ENCODE measurements around the gene TAOK3. TPM values are rescaled to one million over a fixed set of nuclear protein-coding genes. Genes with fewer than 3 reads are reported as not detected.
"Not testable (repeated sequence)": the region's sequence is repeated elsewhere in the genome, so short reads cannot be mapped to it uniquely, and the experiment has no call there.

TAOK3 gene
- polyA plus RNA-seq, 3 donors from 2014 or later: 62.1 to 162 (median 75.4) TPM

DNA sequence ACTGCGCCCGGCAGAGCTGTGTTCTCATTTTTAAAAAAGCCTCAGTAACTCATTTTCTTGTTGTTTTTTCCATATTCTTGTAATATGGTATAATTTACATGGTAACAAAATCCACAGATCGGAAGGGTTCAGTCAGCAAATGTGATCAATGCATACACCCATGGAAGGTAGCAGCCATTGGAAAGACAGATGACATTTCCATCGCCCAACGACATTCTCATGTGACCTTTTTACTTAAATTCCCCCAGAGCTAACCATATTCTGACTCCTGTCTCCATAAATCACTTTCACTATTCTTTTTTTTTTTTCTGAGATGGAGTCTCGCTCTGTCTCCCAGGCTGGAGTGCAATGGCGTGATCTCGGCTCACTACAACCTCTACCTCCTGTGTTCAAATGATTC, 231.9 kb downstream of the TAOK3 start:
- Mint-ChIP-seq H3K27me3 (ENCODE audit: low read depth in 3 of 3) (peaks cover 2 to 10% (median 5%) of the 10 kb centered on the region in 3 donors), H3K4me1 (peaks cover 10 to 17% of the 10 kb centered on the region in 2 donors), H3K36me3 (peaks cover 10 to 28% (median 18%) of the 10 kb centered on the region in 3 donors), H3K27ac (no peak overlapping the region), H3K4me3 (no peak overlapping the region), H3K9me3 (no peaks in the 10 kb centered on the region)
- DNase-seq: no peak

- peak overlapping the region in 4 of 6 donors; percentile 31 to 80 (median 53) for H3K27ac Mint-ChIP-seq
- peaks cover 2 to 17% (median 14%) of the 10 kb centered on the region in 3 donors for H3K36me3 Mint-ChIP-seq
- H3K27me3 Mint-ChIP-seq (ENCODE audit: low read depth in 3 of 3): peaks cover 0 to 6% (median 5%) of the 10 kb centered on the region in 3 donors
- H3K4me3 Mint-ChIP-seq: peak overlapping the region; percentile 81 to 97 (median 91)
- H3K4me1 Mint-ChIP-seq: peaks cover 18 to 28% of the 10 kb centered on the region in 2 donors
- no peak for DNase-seq
- no peaks in the 10 kb centered on the region for H3K9me3 Mint-ChIP-seq
Observed at GRCh38 chr12:118137148-118137678, 235.5 kb downstream of the TAOK3 start.

DNA sequence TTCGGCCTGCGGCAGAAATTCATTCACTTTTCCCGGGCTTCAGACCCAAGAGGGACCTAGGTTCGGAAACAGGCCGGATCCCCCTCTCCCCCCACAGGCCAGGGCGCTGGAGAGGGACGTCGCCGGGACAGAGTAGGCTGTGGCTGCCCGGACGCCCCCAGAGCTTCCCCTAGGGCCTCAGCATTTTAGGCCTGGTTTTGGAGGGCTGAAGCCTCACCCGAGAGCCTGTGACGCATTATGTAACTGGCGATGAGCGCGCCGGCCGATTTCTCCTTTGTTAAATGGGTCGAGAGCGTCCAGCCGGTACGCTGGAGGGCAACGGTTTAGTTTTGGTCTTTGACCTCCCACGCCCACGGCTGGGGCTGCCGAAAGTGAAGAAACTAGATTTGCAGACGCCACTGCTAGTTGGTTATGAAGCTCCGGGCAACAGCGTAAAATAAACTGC, 236.1 kb downstream of the TAOK3 start:
- H3K4me1 Mint-ChIP-seq: peaks cover 18 to 28% of the 10 kb centered on the region in 2 donors
- H3K27me3 Mint-ChIP-seq (ENCODE audit: low read depth in 3 of 3): peaks cover 0 to 6% (median 5%) of the 10 kb centered on the region in 3 donors
- peaks cover 0 to 14% (median 11%) of the 10 kb centered on the region in 3 donors for H3K36me3 Mint-ChIP-seq
- peak overlapping the region; percentile 81 to 97 (median 91) for H3K4me3 Mint-ChIP-seq
- DNase-seq: peak; percentile 9 to 25 (median 16)
- no peaks in the 10 kb centered on the region for H3K9me3 Mint-ChIP-seq
- H3K27ac Mint-ChIP-seq: peak overlapping the region in 4 of 6 donors; percentile 38 to 80 (median 68)

DNA sequence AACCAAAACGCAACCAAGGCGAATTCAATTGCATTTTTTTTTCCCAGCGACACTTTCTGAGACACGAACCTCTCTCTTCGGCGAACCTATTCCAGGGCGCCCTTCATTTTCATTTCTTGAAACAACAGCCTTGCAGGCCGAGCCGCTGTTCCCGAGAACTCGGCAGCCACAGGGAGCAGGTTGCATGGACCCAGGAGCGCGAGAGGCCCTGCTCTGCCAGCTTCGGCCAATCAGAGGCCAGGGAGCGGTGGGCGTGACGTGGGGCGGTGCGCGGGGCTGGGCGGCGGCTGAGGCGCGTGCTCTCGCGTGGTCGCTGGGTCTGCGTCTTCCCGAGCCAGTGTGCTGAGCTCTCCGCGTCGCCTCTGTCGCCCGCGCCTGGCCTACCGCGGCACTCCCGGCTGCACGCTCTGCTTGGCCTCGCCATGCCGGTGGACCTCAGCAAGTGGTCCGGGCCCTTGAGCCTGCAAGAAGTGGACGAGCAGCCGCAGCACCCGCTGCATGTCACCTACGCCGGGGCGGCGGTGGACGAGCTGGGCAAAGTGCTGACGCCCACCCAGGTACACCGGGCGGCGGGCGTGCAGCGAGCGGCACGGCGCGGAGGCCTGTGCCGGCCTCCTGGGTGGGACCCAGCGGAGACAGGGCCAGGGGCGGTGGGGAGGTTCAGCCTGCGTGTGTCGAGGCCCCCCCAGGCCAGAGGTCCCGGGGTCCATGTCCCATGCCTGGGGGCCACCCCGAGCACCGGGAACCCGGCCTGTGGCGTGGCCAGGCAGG, 236.7 kb downstream of the TAOK3 start, which contains the start of gene PEBP1:
Gene PEBP1, plus strand, starts transcription at position 337 of the 771 bp plus-strand sequence. Its CDS starts 86 bp downstream, at position 423.
- peak within 1 kb of the TSS; percentile 91 to 99 (median 97) for H3K4me3 Mint-ChIP-seq
- H3K9me3 Mint-ChIP-seq: no peaks in the 10 kb centered on the region
- peaks cover 0 to 11% (median 11%) of the 10 kb centered on the region in 3 donors for H3K36me3 Mint-ChIP-seq
- DNase-seq: peak; percentile 86 to 88 (median 88)
- H3K4me1 Mint-ChIP-seq: peaks cover 18 to 28% of the 10 kb centered on the region in 2 donors
- peaks cover 0 to 6% (median 5%) of the 10 kb centered on the region in 3 donors for H3K27me3 Mint-ChIP-seq (ENCODE audit: low read depth in 3 of 3)
- peak within 1 kb of the TSS; percentile 71 to 83 (median 80) for H3K27ac Mint-ChIP-seq

- H3K4me1 Mint-ChIP-seq; H3K27ac Mint-ChIP-seq; H3K27me3 Mint-ChIP-seq (ENCODE audit: low read depth in 3 of 3); H3K4me3 Mint-ChIP-seq; H3K9me3 Mint-ChIP-seq; DNase-seq; H3K36me3 Mint-ChIP-seq: not testable (repeated sequence)
Observed at GRCh38 chr12:118129436-118129835, 243.3 kb downstream of the TAOK3 start.

GRCh38 chr12:118127867-118128266, 244.8 kb downstream of the TAOK3 start:
- Mint-ChIP-seq H3K9me3 (no peaks in the 10 kb centered on the region), H3K27me3 (ENCODE audit: low read depth in 3 of 3) (peaks cover 0 to 1% (median 0%) of the 10 kb centered on the region in 3 donors), H3K4me1 (no peaks in the 10 kb centered on the region), H3K4me3 (no peak overlapping the region), H3K27ac (no peak overlapping the region), H3K36me3 (no peaks in the 10 kb centered on the region)
- DNase-seq: no peak

DNA sequence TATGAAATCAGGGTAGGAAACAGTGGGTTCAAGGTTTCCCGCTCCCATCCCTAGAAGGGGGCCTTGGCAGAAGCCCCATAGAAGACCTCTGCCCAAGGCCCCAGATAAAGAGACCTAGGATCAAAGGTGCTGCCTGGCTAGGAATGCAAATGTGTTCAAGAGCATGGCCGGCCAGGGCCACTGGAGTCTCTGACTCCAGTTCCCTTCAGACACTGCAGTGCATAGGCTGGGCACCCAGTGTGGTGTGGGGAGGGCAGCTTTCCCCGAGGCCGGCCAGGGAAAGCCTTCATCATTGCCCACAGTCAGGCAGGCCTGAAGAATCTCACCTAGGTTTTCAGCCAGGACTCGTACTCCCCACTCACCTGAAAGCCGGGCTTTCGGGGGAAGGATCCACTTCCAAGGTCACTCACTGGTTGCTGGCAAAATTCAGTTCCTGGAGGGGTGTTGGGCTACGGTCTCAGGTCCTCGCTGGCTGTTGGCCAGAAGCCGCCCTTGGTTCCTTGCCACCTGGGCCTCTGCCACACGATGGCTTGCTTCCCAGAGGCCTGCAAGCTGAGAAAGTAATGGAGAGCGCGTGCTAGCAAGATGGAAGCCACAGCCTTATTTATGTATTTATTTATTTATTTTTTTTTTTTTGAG, 246.5 kb downstream of the TAOK3 start:
- Mint-ChIP-seq H3K9me3 (no peaks in the 10 kb centered on the region), H3K4me1 (no peaks in the 10 kb centered on the region), H3K27me3 (ENCODE audit: low read depth in 3 of 3) (peaks cover 0 to 1% (median 0%) of the 10 kb centered on the region in 3 donors), H3K36me3 (no peaks in the 10 kb centered on the region), H3K4me3 (no peak overlapping the region), H3K27ac (no peak overlapping the region)
- DNase-seq: no peak

- H3K4me3 Mint-ChIP-seq: no peak overlapping the region
- H3K27ac Mint-ChIP-seq: no peak overlapping the region
- H3K36me3 Mint-ChIP-seq: no peaks in the 10 kb centered on the region
- DNase-seq: no peak
- peaks cover 0 to 1% (median 0%) of the 10 kb centered on the region in 3 donors for H3K27me3 Mint-ChIP-seq (ENCODE audit: low read depth in 3 of 3)
- H3K9me3 Mint-ChIP-seq: no peaks in the 10 kb centered on the region
- peaks cover 3 to 4% of the 10 kb centered on the region in 2 donors for H3K4me1 Mint-ChIP-seq
Observed at GRCh38 chr12:118125743-118126118, 247.0 kb downstream of the TAOK3 start.

DNA sequence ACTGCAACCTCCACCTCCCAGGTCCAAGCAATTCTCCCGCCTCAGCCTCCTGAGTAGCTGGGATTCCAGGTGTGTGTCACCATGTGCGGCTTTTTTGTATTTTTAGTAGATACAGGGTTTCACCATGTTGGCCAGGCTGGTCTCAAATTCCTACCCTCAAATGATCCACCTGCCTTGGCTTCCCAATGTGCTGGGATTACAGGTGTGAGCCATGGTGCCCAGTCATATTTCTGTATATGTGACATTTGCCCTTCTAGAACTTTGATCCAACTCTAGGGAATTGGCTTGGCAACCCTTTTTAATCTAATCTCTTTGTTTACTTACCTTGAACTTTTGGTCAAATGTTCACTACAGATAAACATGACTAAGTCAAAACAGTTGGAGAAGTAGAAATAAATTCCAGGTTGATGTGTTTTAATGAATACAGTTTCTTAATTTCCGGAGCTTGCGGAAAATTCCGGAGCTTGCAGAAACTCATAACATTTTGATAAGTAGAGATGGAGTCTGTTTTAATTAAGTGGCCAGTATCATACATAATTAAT, 248.3 kb downstream of the TAOK3 start:
- no peak for DNase-seq
- H3K27me3 Mint-ChIP-seq (ENCODE audit: low read depth in 3 of 3): peaks cover 0 to 1% (median 0%) of the 10 kb centered on the region in 3 donors
- no peaks in the 10 kb centered on the region for H3K36me3 Mint-ChIP-seq
- H3K27ac Mint-ChIP-seq: no peak overlapping the region
- H3K4me1 Mint-ChIP-seq: peaks cover 8 to 11% of the 10 kb centered on the region in 2 donors
- H3K9me3 Mint-ChIP-seq: no peaks in the 10 kb centered on the region
- H3K4me3 Mint-ChIP-seq: no peak overlapping the region

- no peak for DNase-seq
- H3K4me3 Mint-ChIP-seq: no peak overlapping the region
- H3K27ac Mint-ChIP-seq: no peak overlapping the region
- H3K36me3 Mint-ChIP-seq: no peaks in the 10 kb centered on the region
- H3K9me3 Mint-ChIP-seq: no peaks in the 10 kb centered on the region
- H3K27me3 Mint-ChIP-seq (ENCODE audit: low read depth in 3 of 3): no peaks in the 10 kb centered on the region
- H3K4me1 Mint-ChIP-seq: peaks cover 8 to 11% of the 10 kb centered on the region in 2 donors
Observed at GRCh38 chr12:118122264-118122663, 250.4 kb downstream of the TAOK3 start.

DNA sequence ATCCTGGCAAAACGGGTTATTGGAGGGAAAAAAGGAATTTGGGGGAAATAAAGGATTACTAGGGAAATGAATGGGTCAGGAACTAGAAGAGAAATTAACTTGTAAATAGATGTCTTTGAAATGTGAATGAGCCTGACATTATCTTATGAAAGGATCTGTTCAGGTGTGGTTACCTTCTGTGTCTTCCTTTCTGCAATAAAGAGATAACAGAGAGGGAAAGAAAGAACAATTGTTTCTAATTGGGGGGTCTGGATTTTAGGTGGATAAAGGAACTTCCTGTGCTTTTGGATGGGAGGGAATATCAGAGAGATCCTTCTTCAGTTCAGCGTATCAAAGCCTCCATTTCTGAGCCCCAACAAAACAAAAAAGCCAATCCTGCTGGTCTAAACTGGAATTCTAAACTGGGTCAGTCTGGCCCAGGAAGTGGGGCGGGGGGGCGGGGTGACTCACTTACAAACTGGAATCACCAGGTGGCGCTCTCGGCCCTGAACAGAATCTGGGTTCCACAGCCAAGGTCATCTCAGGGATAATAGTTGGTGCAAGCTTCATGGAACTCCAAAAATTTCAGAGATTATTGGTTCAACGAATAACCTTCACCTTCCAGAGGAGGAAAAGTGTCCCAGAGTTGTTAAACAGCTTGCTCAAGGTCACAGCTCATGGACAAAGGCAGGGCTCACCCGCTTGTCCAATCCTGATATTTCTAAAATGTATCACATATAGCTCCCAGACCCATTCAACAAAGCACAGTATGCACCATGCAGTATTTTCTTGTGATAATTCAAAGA, 251.9 kb downstream of the TAOK3 start:
- peak; percentile 37 to 57 (median 48) for DNase-seq
- H3K27me3 Mint-ChIP-seq (ENCODE audit: low read depth in 3 of 3): no peaks in the 10 kb centered on the region
- H3K4me3 Mint-ChIP-seq: no peak overlapping the region
- peak overlapping the region in 4 of 6 donors; percentile 11 to 88 (median 46) for H3K27ac Mint-ChIP-seq
- no peaks in the 10 kb centered on the region for H3K36me3 Mint-ChIP-seq
- peaks cover 8 to 11% of the 10 kb centered on the region in 2 donors for H3K4me1 Mint-ChIP-seq
- no peaks in the 10 kb centered on the region for H3K9me3 Mint-ChIP-seq

- Mint-ChIP-seq H3K4me1 (peaks cover 8 to 11% of the 10 kb centered on the region in 2 donors), H3K36me3 (no peaks in the 10 kb centered on the region), H3K27ac (no peak overlapping the region), H3K27me3 (ENCODE audit: low read depth in 3 of 3) (peaks cover 0 to 4% (median 0%) of the 10 kb centered on the region in 3 donors), H3K4me3 (no peak overlapping the region), H3K9me3 (no peaks in the 10 kb centered on the region)
- no peak for DNase-seq
Observed at GRCh38 chr12:118119449-118119879, 253.2 kb downstream of the TAOK3 start.

DNA sequence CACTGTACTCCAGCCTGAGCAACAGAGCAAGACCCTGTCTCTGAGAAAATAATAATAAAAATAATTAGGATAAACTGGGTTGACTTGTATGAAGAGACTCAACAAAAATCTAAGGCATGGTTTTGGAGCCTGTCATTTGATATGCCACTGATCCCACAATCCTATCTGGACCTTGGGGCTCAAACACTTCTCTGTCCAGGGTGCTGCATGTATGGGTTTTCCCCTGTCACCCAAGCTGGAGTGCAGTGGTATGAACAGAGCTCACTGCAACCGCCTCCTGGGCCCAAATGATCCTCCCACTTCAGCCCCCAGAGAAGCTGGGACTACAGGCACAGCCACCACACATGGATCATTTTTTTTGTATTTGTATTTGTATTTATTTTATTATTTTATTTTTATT, 263.6 kb downstream of the TAOK3 start:
- Mint-ChIP-seq H3K9me3 (no peaks in the 10 kb centered on the region), H3K27ac (no peak overlapping the region), H3K36me3 (no peaks in the 10 kb centered on the region), H3K27me3 (ENCODE audit: low read depth in 3 of 3) (peaks cover 0 to 5% (median 2%) of the 10 kb centered on the region in 3 donors), H3K4me1 (peaks cover 4 to 6% of the 10 kb centered on the region in 2 donors), H3K4me3 (no peak overlapping the region)
- DNase-seq: no peak

All from immature natural killer cell (primary cell).